Fibroblast of mammary gland (primary cell): ENCODE data around the gene NTRK1.

ENCODE experiments used
- DNase-seq: peaks from one replicate; pipeline ENCODE4 v3.0.0-alpha.2; 2010; ENCODE audit warnings: low read depth
- H3K4me3 ChIP-seq: 2 replicates; pipeline ENCODE4 v1.5.1; 2011; ENCODE audit warnings: low read depth, mild to moderate bottlenecking, low read length, moderate library complexity; ENCODE audit not compliant: control insufficient read depth
- TF ChIP-seq, protein P1 (sequence below): conservative IDR thresholded peaks from 2 replicates; pipeline ENCODE4 v1.5.1; 2011; ENCODE audit warnings: low read depth, low read length, inconsistent platforms; ENCODE audit not compliant: control insufficient read depth, insufficient read depth

Gene NTRK1

DNA sequence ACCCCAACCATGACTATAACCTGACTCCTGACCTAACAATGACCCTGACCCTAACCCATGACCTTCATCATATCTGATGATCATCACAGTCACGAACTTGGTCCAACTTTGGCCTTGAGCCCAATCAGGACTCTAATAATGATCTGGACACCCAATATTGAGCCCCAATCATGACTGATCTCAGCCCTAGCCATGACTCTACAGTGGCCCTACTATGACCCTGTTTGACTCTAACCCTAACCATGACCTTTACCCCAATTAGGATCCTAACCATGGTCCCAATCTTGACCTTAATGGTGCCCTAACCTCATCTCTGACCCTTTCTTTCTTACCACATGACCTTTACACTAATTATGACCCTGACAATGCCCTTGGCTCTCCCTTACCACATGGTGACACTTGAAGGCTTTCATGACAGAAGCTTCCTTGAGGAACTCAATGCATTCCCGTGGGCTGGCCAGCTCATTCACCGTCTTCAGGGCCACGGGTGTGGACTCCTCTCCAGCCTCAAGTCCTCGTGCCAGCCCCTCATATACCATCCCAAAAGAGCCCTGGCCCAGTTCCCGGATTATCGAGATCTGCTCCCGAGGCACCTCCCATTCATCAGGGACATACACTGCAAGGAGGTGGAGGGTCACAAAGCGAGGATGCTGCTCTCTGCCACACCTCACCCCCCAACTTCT, 17.9 kb upstream of the NTRK1 start:
- no peak for DNase-seq
- TF ChIP-seq, protein P1, sequence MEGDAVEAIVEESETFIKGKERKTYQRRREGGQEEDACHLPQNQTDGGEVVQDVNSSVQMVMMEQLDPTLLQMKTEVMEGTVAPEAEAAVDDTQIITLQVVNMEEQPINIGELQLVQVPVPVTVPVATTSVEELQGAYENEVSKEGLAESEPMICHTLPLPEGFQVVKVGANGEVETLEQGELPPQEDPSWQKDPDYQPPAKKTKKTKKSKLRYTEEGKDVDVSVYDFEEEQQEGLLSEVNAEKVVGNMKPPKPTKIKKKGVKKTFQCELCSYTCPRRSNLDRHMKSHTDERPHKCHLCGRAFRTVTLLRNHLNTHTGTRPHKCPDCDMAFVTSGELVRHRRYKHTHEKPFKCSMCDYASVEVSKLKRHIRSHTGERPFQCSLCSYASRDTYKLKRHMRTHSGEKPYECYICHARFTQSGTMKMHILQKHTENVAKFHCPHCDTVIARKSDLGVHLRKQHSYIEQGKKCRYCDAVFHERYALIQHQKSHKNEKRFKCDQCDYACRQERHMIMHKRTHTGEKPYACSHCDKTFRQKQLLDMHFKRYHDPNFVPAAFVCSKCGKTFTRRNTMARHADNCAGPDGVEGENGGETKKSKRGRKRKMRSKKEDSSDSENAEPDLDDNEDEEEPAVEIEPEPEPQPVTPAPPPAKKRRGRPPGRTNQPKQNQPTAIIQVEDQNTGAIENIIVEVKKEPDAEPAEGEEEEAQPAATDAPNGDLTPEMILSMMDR, result no peak
- H3K4me3 ChIP-seq, result no peak overlapping the region

DNA sequence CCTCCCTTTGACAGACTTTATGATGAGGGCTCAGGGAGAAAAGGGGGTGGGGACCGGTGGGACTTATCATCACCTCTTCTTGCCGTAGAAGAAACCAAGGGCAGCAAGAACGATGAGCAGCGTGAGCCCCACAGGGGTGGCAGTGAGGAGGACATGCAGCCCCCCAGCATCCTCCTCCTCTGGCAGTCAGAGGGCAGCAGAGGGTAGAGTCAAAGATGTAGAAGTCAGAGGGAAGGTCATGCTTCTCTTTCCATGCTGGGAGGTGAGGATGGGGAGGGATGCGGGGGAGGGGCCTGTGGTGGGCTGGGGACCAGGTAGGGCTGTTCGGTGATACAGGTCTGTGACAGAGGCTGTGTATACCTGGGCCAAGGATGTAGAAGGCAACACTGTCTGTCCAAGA, 16.6 kb upstream of the NTRK1 start:
- TF ChIP-seq, protein P1, result no peak
- no peak for DNase-seq
- no peak overlapping the region for H3K4me3 ChIP-seq

DNA sequence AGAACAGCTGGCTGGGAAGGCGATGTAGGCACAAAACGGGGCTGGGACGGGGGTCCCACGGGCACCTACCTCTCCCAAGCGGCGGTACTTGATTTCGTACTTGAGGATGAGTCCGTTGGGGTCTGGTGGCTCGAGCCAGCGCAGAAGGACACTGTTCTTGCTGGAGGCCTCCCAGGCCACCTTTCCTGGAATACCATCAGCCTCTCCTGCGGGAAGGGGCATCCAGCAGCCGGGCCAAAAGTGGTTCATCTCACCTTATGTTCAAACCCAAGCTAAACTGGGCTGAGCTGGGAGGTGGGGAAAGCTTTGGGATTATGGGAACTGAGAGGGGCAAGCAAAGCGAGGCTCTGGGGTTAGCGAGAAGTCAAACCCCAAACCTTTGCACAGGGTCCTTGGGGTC, 16.0 kb upstream of the NTRK1 start:
- no peak for DNase-seq
- no peak overlapping the region for H3K4me3 ChIP-seq
- TF ChIP-seq, protein P1, result no peak

DNA sequence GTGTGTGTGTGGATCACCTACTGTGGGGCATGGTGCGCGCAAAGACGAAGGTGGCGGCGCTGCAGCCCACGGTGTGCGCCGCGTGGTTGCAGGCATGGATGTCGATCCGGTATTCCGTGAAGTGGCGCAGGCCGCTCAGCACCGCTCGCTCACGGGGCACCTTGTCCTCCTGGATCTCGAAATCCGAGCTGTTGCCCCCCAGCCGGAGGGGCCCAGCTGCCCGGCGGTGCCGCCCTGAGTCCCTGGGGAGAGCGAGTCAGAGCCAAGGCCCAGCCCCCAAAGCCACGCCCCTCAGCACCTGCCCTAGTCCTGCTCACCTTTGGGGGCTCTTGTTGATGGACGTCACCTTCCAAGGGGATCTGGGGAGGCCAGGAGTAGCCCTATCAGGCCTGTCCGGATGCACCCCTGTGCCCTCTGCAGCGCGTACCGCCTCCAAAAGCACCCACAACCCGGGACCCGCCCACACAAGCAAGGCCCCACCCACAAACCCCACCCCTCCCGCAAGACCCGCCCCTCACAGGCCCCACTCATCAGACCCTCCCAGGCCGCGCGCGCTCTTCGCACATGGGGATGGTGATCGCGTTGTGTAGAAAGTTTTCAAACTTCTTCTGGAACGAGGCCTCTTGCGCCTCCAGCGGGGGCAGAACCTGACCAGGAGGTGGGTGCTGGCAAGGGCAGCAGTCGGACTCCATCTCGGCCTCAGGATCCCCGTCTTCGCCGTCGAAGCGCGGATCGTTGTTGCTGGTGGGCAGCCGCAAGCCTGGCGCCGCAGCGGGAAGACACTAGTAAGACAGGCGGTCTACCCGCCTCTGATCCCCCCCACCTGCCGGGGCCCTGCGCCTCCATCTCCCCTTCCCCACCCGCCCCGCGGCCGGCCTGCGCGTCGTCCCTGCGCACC, 15.4 kb upstream of the NTRK1 start:
- no peak overlapping the region for H3K4me3 ChIP-seq
- TF ChIP-seq, protein P1, result no peak

DNA sequence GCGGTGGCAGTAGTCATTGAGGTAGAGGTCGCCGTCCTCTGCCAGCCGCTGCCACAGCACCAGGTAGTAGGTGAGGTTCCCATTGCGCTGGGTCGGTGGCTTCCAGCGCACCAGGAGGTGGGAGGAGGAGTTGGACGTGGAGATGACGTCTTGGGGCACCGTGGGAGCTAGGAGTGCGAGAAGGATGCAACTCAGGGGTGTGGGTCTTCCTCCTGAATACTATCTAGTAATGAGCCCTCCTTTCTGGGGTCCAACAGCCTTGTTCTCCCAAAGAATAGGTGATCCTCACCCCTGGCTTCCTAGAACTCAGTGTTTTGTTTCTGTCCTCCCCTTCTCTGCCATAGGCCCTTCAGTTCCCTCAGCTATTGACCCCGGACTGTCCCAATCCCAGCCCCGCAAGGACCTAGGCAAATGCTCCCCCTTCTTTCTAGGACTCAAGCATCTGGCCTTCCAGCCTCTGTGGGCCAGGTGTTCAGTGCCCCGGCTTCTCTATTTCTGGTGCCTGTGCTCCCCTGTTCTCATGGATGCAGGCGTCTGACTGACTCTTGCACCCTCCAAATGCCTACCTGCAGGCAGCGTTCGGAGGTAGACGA, 14.6 kb upstream of the NTRK1 start:
- TF ChIP-seq, protein P1, result no peak
- no peak overlapping the region for H3K4me3 ChIP-seq
- DNase-seq, result no peak

More for the DNA sequence above, 15.4 kb upstream of the NTRK1 start:
- no peak for DNase-seq

DNA sequence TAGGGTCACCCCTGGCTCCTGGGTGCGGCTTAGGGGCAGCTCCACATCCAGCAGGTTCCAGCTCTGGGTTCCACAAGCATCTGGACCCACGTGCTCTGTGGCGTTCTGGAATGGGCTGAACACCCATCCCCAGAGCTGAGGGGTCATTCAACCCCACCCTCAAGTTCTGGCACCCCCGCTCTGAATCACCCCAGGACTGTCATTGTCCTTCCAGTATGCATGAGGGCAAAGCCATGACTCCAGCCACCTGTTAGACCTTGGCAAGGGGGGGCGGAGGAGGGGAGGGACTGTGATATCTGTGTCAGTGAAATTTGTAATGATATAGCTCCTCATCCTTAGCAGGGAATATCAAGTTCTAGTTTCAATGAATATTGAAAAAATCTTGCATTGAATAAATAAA, 14.0 kb upstream of the NTRK1 start:
- H3K4me3 ChIP-seq, result no peak overlapping the region
- TF ChIP-seq, protein P1, result no peak
- DNase-seq, result no peak
